Panc1 (cell line): ENCODE data around the gene HOXA11. TPM values are rescaled to one million over a fixed set of nuclear protein-coding genes. Genes with fewer than 3 reads are reported as not detected.

Experiments
- ATAC-seq: fragments of 200-7000 bp; cut with Tn5 transposase; 2 replicates; pipeline ENCODE4 v1.9.1; 2020; ENCODE audit warnings: mild to moderate bottlenecking, moderate library complexity
- BruUV-seq: library from RNA; stranded (reverse); fragments of 400-500 nt; replicated peaks from 2 replicates; lab custom pipeline; 2021; lab: Mats Ljungman, UMichigan
- CTCF ChIA-PET: fragments of 300-600 bp; sonication (Branson Sonifier 250); formaldehyde crosslinking; loops from one replicate; lab custom pipeline; 2022; ENCODE audit warnings: antibody characterized with exemption; lab: Charles Lee
- POLR2A ChIA-PET: fragments of 300-600 bp; sonication (Branson Sonifier 250); formaldehyde crosslinking; loops from one replicate; lab custom pipeline; 2022; ENCODE audit warnings: antibody characterized with exemption; lab: Charles Lee
- DNase-seq: peaks from one replicate; pipeline ENCODE4 v3.0.0-alpha.2; 2010; ENCODE audit warnings: low read depth, low spot score
- H3K27ac ChIP-seq: 2 replicates; pipeline ENCODE4 v1.5.1; 2011; ENCODE audit warnings: mild to moderate bottlenecking, low read length, inconsistent platforms
- H3K27me3 ChIP-seq: fragments of 200-500 bp; sonication (Bioruptor generic); 2 replicates; pipeline ENCODE4 v1.6.0; 2014; ENCODE audit warnings: low read length, inconsistent platforms; ENCODE audit not compliant: control insufficient read depth, insufficient read depth
- H3K36me3 ChIP-seq: fragments of 200-500 bp; sonication (Bioruptor generic); 2 replicates; pipeline ENCODE4 v1.5.1; 2014; ENCODE audit warnings: inconsistent platforms, mild to moderate bottlenecking, low read length, moderate library complexity; ENCODE audit not compliant: control insufficient read depth, insufficient read depth
- H3K4me1 ChIP-seq: 2 replicates; pipeline ENCODE4 v1.5.1; 2011; ENCODE audit warnings: inconsistent platforms, mild to moderate bottlenecking, low read length, moderate library complexity; ENCODE audit not compliant: control insufficient read depth, insufficient read depth
- H3K4me3 ChIP-seq, 2 experiments: 2 replicates each; pipeline ENCODE4 v1.5.1; 2011 to 2012; ENCODE audit warnings: low read depth in 2 of 2, low read length in 2 of 2, mild to moderate bottlenecking in 2 of 2, inconsistent platforms in 1 of 2, moderate library complexity in 1 of 2
- H3K9me3 ChIP-seq: fragments of 200-500 bp; sonication (Bioruptor generic); 2 replicates; pipeline ENCODE4 v1.5.1; 2014; ENCODE audit warnings: low read depth, mild to moderate bottlenecking, inconsistent platforms, low read length, moderate library complexity; ENCODE audit not compliant: control insufficient read depth, insufficient read depth
- CTCF ChIP-seq: fragments of 450-650 bp; IDR thresholded peaks from 2 replicates; pipeline ENCODE4 v1.5.1; 2017; ENCODE audit warnings: mild to moderate bottlenecking
- POLR2AphosphoS5 ChIP-seq: IDR thresholded peaks from 2 replicates; pipeline ENCODE4 v1.6.1; 2012; ENCODE audit warnings: mild to moderate bottlenecking, low read depth, low read length, moderate library complexity
- REST ChIP-seq, 2 experiments: IDR thresholded peaks; 2 replicates each; pipeline ENCODE4 v1.6.1; 2011 to 2012; ENCODE audit warnings: low read depth in 2 of 2, control low read depth in 1 of 2, low read length in 1 of 2, mild to moderate bottlenecking in 1 of 2, moderate library complexity in 1 of 2; ENCODE audit not compliant: insufficient read depth in 1 of 2
- SIN3A ChIP-seq: IDR thresholded peaks from 2 replicates; pipeline ENCODE4 v1.6.1; 2012; ENCODE audit warnings: low read depth, mild to moderate bottlenecking, low read length, moderate library complexity, borderline replicate concordance; ENCODE audit not compliant: insufficient read depth
- TCF7L2 ChIP-seq: IDR thresholded peaks from 2 replicates; pipeline ENCODE4 v1.6.1; 2011; ENCODE audit warnings: mild to moderate bottlenecking, low read depth, low read length, inconsistent platforms
- in situ Hi-C: cut with HindIII; loops from 2 replicates; pipeline ENCODE4 v1.10.0; 2016; ENCODE audit warnings: low sequenced_read_pairs, low pct_unique_long_range_greater_than_20kb
- intact Hi-C: fragments of 100-400 bp; cut with micrococcal nuclease; formaldehyde crosslinking; loops from one replicate; pipeline ENCODE4 v1.10.0; 2022; ENCODE audit not compliant: unreplicated experiment
- total RNA-seq: library from RNA; stranded (reverse); gene quantifications from one replicate; pipeline ENCODE4 v1.2.1, GENCODE V29; 2021; ENCODE audit not compliant: unreplicated experiment

Gene HOXA11
- total RNA-seq, 1 experiment from 2014 or later: 0.57 TPM

DNA sequence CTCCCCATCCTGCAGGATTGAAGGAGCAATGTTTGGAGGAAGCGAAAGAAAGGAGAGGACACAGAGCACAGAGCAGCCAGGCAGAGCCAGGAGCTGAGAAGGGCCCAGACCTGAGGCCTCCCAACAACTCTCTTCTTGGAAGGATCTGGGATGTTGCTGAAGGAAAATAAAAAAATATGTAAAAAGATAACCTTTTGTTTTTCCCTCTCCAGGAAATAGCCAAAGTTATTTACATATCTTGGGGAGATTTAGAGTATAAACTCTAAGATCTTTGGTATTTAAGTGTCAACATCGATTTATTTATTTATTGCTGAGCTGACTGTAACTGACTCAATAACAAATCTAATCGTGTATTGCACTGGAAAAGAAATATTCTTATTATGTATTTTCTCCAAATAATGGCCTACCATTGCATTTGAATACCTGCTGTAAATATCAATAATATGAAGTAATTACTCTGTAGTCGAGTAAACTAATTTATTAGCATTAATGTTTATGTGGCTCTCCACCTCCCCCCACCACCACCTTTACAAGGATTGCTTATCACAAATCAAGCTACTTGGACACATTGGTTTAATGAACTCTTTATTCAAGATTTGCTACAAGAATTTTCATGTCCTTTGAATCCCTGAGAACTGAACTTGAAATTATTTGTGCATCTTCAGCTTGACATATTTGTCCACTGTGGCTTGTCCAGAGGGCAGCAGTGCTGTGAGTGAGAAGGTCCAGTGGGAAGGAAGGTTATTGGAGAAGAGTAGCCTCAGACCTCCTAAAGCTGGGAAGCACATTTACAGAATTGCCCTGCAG is 1.8 kb upstream of the HOXA11 start:
- ChIA-PET CTCF (no interaction called here), POLR2A (no interaction called here)
- H3K4me3 ChIP-seq: no peak overlapping the region
- DNase-seq (no peak), ATAC-seq (no peak)
- no peaks in the 10 kb centered on the region for H3K36me3 ChIP-seq
- no TSS peak for BruUV-seq
- intact Hi-C loops (no loop called here), in situ Hi-C loops (no loop called here)
- no peaks in the 10 kb centered on the region for H3K9me3 ChIP-seq
- H3K27me3 ChIP-seq: no peaks in the 10 kb centered on the region
- no peak overlapping the region for H3K27ac ChIP-seq
- peaks cover 11% of the 10 kb centered on the region for H3K4me1 ChIP-seq
- TF ChIP-seq CTCF: no peak
- TF ChIP-seq REST (IDR thresholded peaks at IDR 0.05; ENCODE audit: insufficient read depth in 1 of 2, low read depth in 2 of 2, low read length in 1 of 2): no peak
- no peak for TF ChIP-seq POLR2AphosphoS5
- TF ChIP-seq TCF7L2: no peak
- no peak for TF ChIP-seq SIN3A

GRCh38 chr7:27185854-27186667 is 1.0 kb upstream of the HOXA11 start:
- BruUV-seq: no TSS peak
- H3K27me3 ChIP-seq: no peaks in the 10 kb centered on the region
- in situ Hi-C loops: no loop called here
- peaks cover 11% of the 10 kb centered on the region for H3K4me1 ChIP-seq
- no peak overlapping the region for H3K27ac ChIP-seq
- TF ChIP-seq POLR2AphosphoS5 (no peak), SIN3A (no peak), REST (IDR thresholded peaks at IDR 0.05; ENCODE audit: insufficient read depth in 1 of 2, low read depth in 2 of 2, low read length in 1 of 2) (no peak), CTCF (no peak)
- H3K4me3 ChIP-seq: no peak overlapping the region
- DNase-seq (no peak), ATAC-seq (peak; percentile 25; the same call in 1 of the 2 replicates)
- intact Hi-C loops: no loop called here
- ChIA-PET CTCF (no interaction called here), POLR2A (no interaction called here)
- H3K36me3 ChIP-seq: no peaks in the 10 kb centered on the region
- H3K9me3 ChIP-seq: no peaks in the 10 kb centered on the region
